Activated CD8-positive, alpha-beta T cell treated with anti-CD3 and anti-CD28 coated beads for 36 hours (primary cell): Measurements from ENCODE around the gene TSR3. TPM values are rescaled to one million over a fixed set of nuclear protein-coding genes. Genes with fewer than 3 reads are reported as not detected.

Source experiments
- ATAC-seq: fragments of 200-7000 bp; cut with Tn5 transposase; one replicate; pipeline ENCODE4 v1.10.0; 2021; ENCODE audit warnings: mild to moderate bottlenecking, moderate library complexity
- CTCF ChIA-PET: fragments of 350-600 bp; sonication (Branson Sonifier 250); formaldehyde crosslinking; loops from one replicate; lab custom pipeline; 2021; ENCODE audit warnings: antibody characterized with exemption; lab: Charles Lee
- POLR2A ChIA-PET: fragments of 350-600 bp; sonication (Branson Sonifier 250); formaldehyde crosslinking; loops from one replicate; lab custom pipeline; 2021; ENCODE audit warnings: antibody characterized with exemption; lab: Charles Lee
- DNase-seq: peaks from one replicate; pipeline ENCODE4 v3.0.0-alpha.2; 2020
- H3K27ac Mint-ChIP-seq: one replicate; pipeline ENCODE4 v1.8.0; 2021; ENCODE audit warnings: mild to moderate bottlenecking, mixed read lengths
- H3K27me3 Mint-ChIP-seq: one replicate; pipeline ENCODE4 v1.8.0; 2021; ENCODE audit warnings: mixed read lengths
- H3K36me3 Mint-ChIP-seq: one replicate; pipeline ENCODE4 v1.8.0; 2021; ENCODE audit warnings: low read depth, mixed read lengths
- H3K4me1 Mint-ChIP-seq: one replicate; pipeline ENCODE4 v1.8.0; 2021; ENCODE audit warnings: low read depth, mixed read lengths
- H3K4me3 Mint-ChIP-seq: one replicate; pipeline ENCODE4 v1.8.0; 2021; ENCODE audit warnings: mild to moderate bottlenecking, moderate library complexity, mixed read lengths
- H3K9me3 Mint-ChIP-seq: one replicate; pipeline ENCODE4 v1.8.0; 2021; ENCODE audit warnings: mixed read lengths
- intact Hi-C: fragments of 100-400 bp; cut with micrococcal nuclease; formaldehyde crosslinking; loops from one replicate; pipeline ENCODE4 v1.10.0; 2022
- total RNA-seq, 2 experiments: library from RNA; stranded (reverse); gene quantifications; one replicate each; pipeline ENCODE4 v1.2.3, GENCODE V29; 2021
- TF ChIP-seq, protein P1 (sequence below): fragments of 200-600 bp; IDR thresholded peaks from one replicate; pipeline ENCODE4 v1.8.0; 2022; ENCODE audit warnings: antibody characterized with exemption, mild to moderate bottlenecking

The TSR3 gene
- total RNA-seq, 2 experiments from 2014 or later = 54.7 to 57.4 TPM

DNA sequence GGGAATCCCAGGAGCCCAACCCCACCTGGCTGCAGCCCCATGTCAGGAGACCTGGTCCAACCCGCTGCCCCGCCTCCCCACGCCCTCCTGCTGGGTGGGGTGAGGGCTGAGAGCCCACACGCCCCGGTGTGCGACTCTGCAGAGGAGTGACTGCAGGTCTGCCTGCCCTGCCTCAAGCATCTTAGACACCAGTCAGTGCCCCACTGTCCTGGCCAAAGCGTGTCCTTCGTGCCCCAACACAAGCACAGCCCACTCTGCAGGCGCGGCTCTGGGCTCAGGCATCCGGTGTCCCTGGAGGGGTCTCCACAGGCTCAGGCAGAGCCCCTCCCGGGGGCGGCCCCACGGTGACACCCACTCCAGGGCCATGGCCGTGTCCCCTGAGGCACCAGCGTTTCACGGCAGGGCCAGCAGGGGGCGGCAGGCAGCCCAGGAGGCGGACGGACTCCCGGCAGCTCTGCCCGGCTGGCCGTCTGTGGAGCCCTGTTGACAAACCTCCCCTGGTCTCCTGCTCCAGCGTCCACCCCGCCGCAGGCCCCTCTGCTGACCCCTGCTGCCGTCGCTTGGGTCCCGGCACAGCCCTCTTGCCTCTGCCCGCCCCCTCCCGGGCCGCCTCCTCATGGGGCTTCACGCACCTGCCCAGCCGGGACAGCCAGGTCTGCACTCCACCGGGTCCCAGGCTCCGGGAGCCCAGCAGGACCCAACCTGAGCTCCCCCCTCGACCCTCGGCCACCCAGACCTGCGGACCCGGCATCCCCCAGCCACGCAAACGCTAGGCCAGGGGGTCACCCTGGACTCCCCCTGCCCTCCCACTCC lies 50.8 kb downstream of the TSR3 start:
- Mint-ChIP-seq H3K9me3 (no peaks in the 10 kb centered on the region), H3K4me1 (peaks cover 27% of the 10 kb centered on the region), H3K36me3 (no peaks in the 10 kb centered on the region), H3K27me3 (peaks cover 4% of the 10 kb centered on the region), H3K4me3 (no peak overlapping the region), H3K27ac (no peak overlapping the region)
- ChIA-PET POLR2A (no interaction called here), CTCF (interaction anchor here (0.6 to 2.3 kb wide), 9 partner anchors 8 to 112 kb away, joined by 3 to 7 read pairs (median 4); no protein-coding TSS in a partner anchor)
- TF ChIP-seq, protein P1, sequence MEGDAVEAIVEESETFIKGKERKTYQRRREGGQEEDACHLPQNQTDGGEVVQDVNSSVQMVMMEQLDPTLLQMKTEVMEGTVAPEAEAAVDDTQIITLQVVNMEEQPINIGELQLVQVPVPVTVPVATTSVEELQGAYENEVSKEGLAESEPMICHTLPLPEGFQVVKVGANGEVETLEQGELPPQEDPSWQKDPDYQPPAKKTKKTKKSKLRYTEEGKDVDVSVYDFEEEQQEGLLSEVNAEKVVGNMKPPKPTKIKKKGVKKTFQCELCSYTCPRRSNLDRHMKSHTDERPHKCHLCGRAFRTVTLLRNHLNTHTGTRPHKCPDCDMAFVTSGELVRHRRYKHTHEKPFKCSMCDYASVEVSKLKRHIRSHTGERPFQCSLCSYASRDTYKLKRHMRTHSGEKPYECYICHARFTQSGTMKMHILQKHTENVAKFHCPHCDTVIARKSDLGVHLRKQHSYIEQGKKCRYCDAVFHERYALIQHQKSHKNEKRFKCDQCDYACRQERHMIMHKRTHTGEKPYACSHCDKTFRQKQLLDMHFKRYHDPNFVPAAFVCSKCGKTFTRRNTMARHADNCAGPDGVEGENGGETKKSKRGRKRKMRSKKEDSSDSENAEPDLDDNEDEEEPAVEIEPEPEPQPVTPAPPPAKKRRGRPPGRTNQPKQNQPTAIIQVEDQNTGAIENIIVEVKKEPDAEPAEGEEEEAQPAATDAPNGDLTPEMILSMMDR = peak; percentile 95
- DNase-seq = peak; percentile 83
- intact Hi-C loops = no loop called here
- peak; percentile 68 for ATAC-seq

DNA sequence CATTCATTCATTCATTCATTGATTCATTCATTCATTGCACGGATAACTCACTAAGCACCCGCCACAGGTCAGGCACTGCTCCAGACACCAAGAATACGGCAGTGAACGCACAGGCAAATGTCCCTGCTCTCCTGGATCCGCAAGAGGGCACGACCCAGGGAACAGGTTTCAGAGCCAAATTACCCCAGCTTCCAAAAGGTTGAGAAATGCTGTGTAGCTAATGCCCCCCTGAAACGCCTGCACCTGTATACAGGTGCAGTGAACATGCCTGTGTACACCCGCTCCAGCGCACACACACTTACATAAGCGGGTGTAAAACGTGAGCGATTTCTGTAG lies 51.8 kb downstream of the TSR3 start:
- intact Hi-C loops = no loop called here
- H3K9me3 Mint-ChIP-seq = no peaks in the 10 kb centered on the region
- no peaks in the 10 kb centered on the region for H3K36me3 Mint-ChIP-seq
- CTCF ChIA-PET = interaction anchor here (0.7 to 2.3 kb wide), 3 partner anchors 36 to 53 kb away, joined by 4 to 7 read pairs (median 4); no protein-coding TSS in a partner anchor
- peaks cover 24% of the 10 kb centered on the region for H3K4me1 Mint-ChIP-seq
- TF ChIP-seq, protein P1 = no peak
- H3K4me3 Mint-ChIP-seq = no peak overlapping the region
- ATAC-seq (no peak), DNase-seq (no peak)
- POLR2A ChIA-PET = no interaction called here
- peaks cover 4% of the 10 kb centered on the region for H3K27me3 Mint-ChIP-seq
- no peak overlapping the region for H3K27ac Mint-ChIP-seq

Other genes starting within 250 kb of the TSR3 start
- under 1 TPM; 0.27 to 0.34 TPM for gene CACNA1H, start 198.8 kb downstream of the TSR3 start, total RNA-seq
- gene TPSG1, start 126.6 kb downstream of the TSR3 start, total RNA-seq = not detected
- gene TPSB2, start 121.7 kb downstream of the TSR3 start, total RNA-seq = not detected
- gene TPSAB1, start 111.2 kb downstream of the TSR3 start, total RNA-seq = not detected
- not detected for gene TPSD1, start 95.8 kb downstream of the TSR3 start, total RNA-seq
- 100 to 1,000 TPM; 245 to 254 TPM for gene UBE2I, start 42.2 kb downstream of the TSR3 start, total RNA-seq
- gene BAIAP3, start 18.2 kb downstream of the TSR3 start, total RNA-seq = under 1 TPM; 0.27 to 0.68 TPM
- 10 to 100 TPM; 17.3 to 19.2 TPM for gene GNPTG, start 53 bp upstream of the TSR3 start, total RNA-seq
- gene UNKL, start 62.8 kb upstream of the TSR3 start, total RNA-seq = 10 to 100 TPM; 32.4 to 38.1 TPM
- gene UQCC4, start 68.9 kb upstream of the TSR3 start, total RNA-seq = 10 to 100 TPM; 16.4 to 17.8 TPM
- under 1 TPM in 1 of 2 experiments, not detected in 1; 0.29 TPM for gene PERCC1, start 79.2 kb upstream of the TSR3 start, total RNA-seq
- 1 to 10 TPM; 1.3 to 1.4 TPM for gene CCDC154, start 92.7 kb upstream of the TSR3 start, total RNA-seq
- 10 to 100 TPM; 35.5 to 36.8 TPM for gene CLCN7, start 123.2 kb upstream of the TSR3 start, total RNA-seq
- not detected for gene PTX4, start 137.1 kb upstream of the TSR3 start, total RNA-seq
- gene TELO2, start 141.5 kb upstream of the TSR3 start, total RNA-seq = 10 to 100 TPM; 59.1 to 62.1 TPM
- 10 to 100 TPM; 12.9 to 14.3 TPM for gene TMEM204, start 181.8 kb upstream of the TSR3 start, total RNA-seq